H1 (cell line): ENCODE results near the gene KLRB1. TPM values are rescaled to one million over a fixed set of nuclear protein-coding genes. Genes with fewer than 3 reads are reported as not detected.

Experiments used
- CTCF ChIA-PET: fragments of 300-600 bp; sonication (Branson Sonifier 250); formaldehyde crosslinking; loops from one replicate; lab custom pipeline; 2021; ENCODE audit not compliant: partially characterized antibody; lab: Charles Lee
- POLR2A ChIA-PET: fragments of 300-600 bp; sonication (Branson Sonifier 250); formaldehyde crosslinking; loops from one replicate; lab custom pipeline; 2021; ENCODE audit warnings: inconsistent platforms; ENCODE audit not compliant: partially characterized antibody; lab: Charles Lee
- DNase-seq, 2 experiments: peaks; one replicate each; pipeline versions ENCODE4 v3.0.0 to v3.0.0-alpha.2; 2010 to 2022; ENCODE audit warnings: low spot score in 2 of 2, low read depth in 1 of 2, mixed read lengths in 1 of 2
- FAIRE-seq: peaks from 2 replicates; lab custom pipeline; 2011; peaks lifted over from hg19 to GRCh38; lab: Jason Lieb, UNC
- H2AFZ ChIP-seq: 2 replicates; pipeline ENCODE4 v1.8.1; 2012; ENCODE audit warnings: low read length, inconsistent platforms
- H2AK5ac ChIP-seq: 2 replicates; pipeline ENCODE4 v1.6.1; 2013; ENCODE audit warnings: low read depth, low read length
- H2BK120ac ChIP-seq: replicated peaks from 2 replicates; pipeline ENCODE3; 2013; ENCODE audit warnings: low read depth, low read length, inconsistent platforms
- H2BK12ac ChIP-seq: 2 replicates; pipeline ENCODE4 v1.6.1; 2013; ENCODE audit warnings: low read depth, low read length
- H2BK15ac ChIP-seq: 2 replicates; pipeline ENCODE4 v1.6.1; 2013; ENCODE audit warnings: low read length
- H2BK20ac ChIP-seq: 2 replicates; pipeline ENCODE4 v1.6.1; 2013; ENCODE audit warnings: low read length
- H2BK5ac ChIP-seq: 2 replicates; pipeline ENCODE4 v1.6.1; 2013; ENCODE audit warnings: low read depth, low read length
- H3K14ac ChIP-seq: 2 replicates; pipeline ENCODE4 v1.6.1; 2013; ENCODE audit warnings: inconsistent platforms; ENCODE audit not compliant: insufficient read length
- H3K18ac ChIP-seq: 2 replicates; pipeline ENCODE4 v1.6.1; 2013; ENCODE audit warnings: low read length; ENCODE audit errors: extremely low read depth
- H3K23ac ChIP-seq: 2 replicates; pipeline ENCODE4 v1.6.1; 2013; ENCODE audit warnings: inconsistent platforms; ENCODE audit not compliant: insufficient read length
- H3K23me2 ChIP-seq: 2 replicates; pipeline ENCODE4 v1.6.1; 2013; ENCODE audit warnings: low read depth, low read length
- H3K27ac ChIP-seq: 2 replicates; pipeline ENCODE4 v1.6.1; 2011; ENCODE audit warnings: low read depth, low read length, inconsistent platforms
- H3K27me3 ChIP-seq, 4 experiments: replicated peaks in 1 of 4; 1 replicate in 1 of 4; 2 replicates in 3 of 4; pipeline versions ENCODE4 v1.6.1 to v1.8.1; 2011 to 2013; ENCODE audit warnings: low read length in 3 of 4, mild to moderate bottlenecking in 3 of 4, inconsistent platforms in 2 of 4, mixed read lengths in 2 of 4, moderate library complexity in 1 of 4; ENCODE audit not compliant: control insufficient read depth in 3 of 4, insufficient read depth in 3 of 4; ENCODE audit errors: extremely low read depth in 1 of 4
- H3K36me3 ChIP-seq, 4 experiments: 2 replicates each; pipeline versions ENCODE4 v1.6.1 to v1.8.1; 2011 to 2013; ENCODE audit warnings: mild to moderate bottlenecking in 4 of 4, low read length in 3 of 4, moderate library complexity in 2 of 4, control low read depth in 1 of 4, inconsistent platforms in 1 of 4; ENCODE audit not compliant: insufficient read depth in 4 of 4, control insufficient read depth in 2 of 4
- H3K4ac ChIP-seq: replicated peaks from 2 replicates; pipeline ENCODE3; 2013; ENCODE audit warnings: low read length, low read depth, mixed read lengths, inconsistent platforms; ENCODE audit not compliant: insufficient read length
- H3K4me1 ChIP-seq, 4 experiments: replicated peaks in 1 of 4; 1 replicate in 1 of 4; 2 replicates in 3 of 4; pipeline versions ENCODE4 v1.6.1 to v1.8.1; 2011 to 2013; ENCODE audit warnings: low read length in 3 of 4, inconsistent platforms in 2 of 4, mixed read lengths in 1 of 4; ENCODE audit not compliant: insufficient read depth in 4 of 4, control insufficient read depth in 3 of 4
- H3K4me2 ChIP-seq, 2 experiments: 2 replicates each; pipeline versions ENCODE4 v1.6.1 to v1.8.1; 2011 to 2013; ENCODE audit warnings: low read depth in 2 of 2, low read length in 2 of 2, control low read depth in 1 of 2, inconsistent platforms in 1 of 2, mild to moderate bottlenecking in 1 of 2; ENCODE audit not compliant: insufficient read depth in 1 of 2
- H3K4me3 ChIP-seq, 4 experiments: fragments of 200-600, 300-600 bp in 1 of 4; sonication (generic), shearing (Covaris generic), sonication (Bioruptor Twin) in 1 of 4; 2 replicates each; pipeline versions ENCODE4 v1.5.1 to v1.8.1; 2011 to 2016; ENCODE audit warnings: low read length in 4 of 4, low read depth in 3 of 4, control low read depth in 2 of 4, inconsistent platforms in 2 of 4, mild to moderate bottlenecking in 2 of 4, mixed read lengths in 1 of 4, moderate library complexity in 1 of 4; ENCODE audit not compliant: insufficient read depth in 2 of 4; ENCODE audit errors: extremely low read depth in 1 of 4
- H3K56ac ChIP-seq: replicated peaks from 2 replicates; pipeline ENCODE3; 2013; ENCODE audit warnings: low read depth, mild to moderate bottlenecking, mixed read lengths, low read length, inconsistent platforms; ENCODE audit not compliant: insufficient read length
- H3K79me1 ChIP-seq: 2 replicates; pipeline ENCODE4 v1.6.1; 2013; ENCODE audit warnings: low read depth, low read length, control low read depth
- H3K79me2 ChIP-seq, 2 experiments: 2 replicates each; pipeline versions ENCODE4 v1.6.1 to v1.8.1; 2012 to 2013; ENCODE audit warnings: low read length in 2 of 2, mild to moderate bottlenecking in 2 of 2, inconsistent platforms in 1 of 2; ENCODE audit not compliant: insufficient read depth in 2 of 2, control insufficient read depth in 1 of 2
- H3K9ac ChIP-seq, 4 experiments: replicated peaks in 1 of 4; 1 replicate in 1 of 4; 2 replicates in 3 of 4; pipeline versions ENCODE4 v1.6.1 to v1.8.1; 2011 to 2013; ENCODE audit warnings: low read depth in 3 of 4, low read length in 3 of 4, control low read depth in 2 of 4, mild to moderate bottlenecking in 2 of 4, moderate library complexity in 2 of 4, inconsistent platforms in 1 of 4; ENCODE audit errors: extremely low read depth in 1 of 4
- H3K9me3 ChIP-seq, 2 experiments: 2 replicates each; pipeline versions ENCODE4 v1.6.1 to v1.8.1; 2012 to 2013; ENCODE audit warnings: mild to moderate bottlenecking in 2 of 2, moderate library complexity in 2 of 2, control low read depth in 1 of 2, inconsistent platforms in 1 of 2, low read depth in 1 of 2, low read length in 1 of 2, mixed read lengths in 1 of 2; ENCODE audit not compliant: insufficient read depth in 2 of 2
- H4K20me1 ChIP-seq, 2 experiments: replicated peaks in 1 of 2; 2 replicates each; pipeline versions ENCODE3 to v1.8.1; 2011 to 2013; ENCODE audit warnings: inconsistent platforms in 2 of 2, low read length in 2 of 2, mild to moderate bottlenecking in 1 of 2; ENCODE audit not compliant: insufficient read depth in 2 of 2, control insufficient read depth in 1 of 2
- H4K5ac ChIP-seq: 2 replicates; pipeline ENCODE4 v1.6.1; 2013; ENCODE audit warnings: low read length, low read depth, mixed read lengths, inconsistent platforms; ENCODE audit not compliant: insufficient read length
- H4K8ac ChIP-seq: 2 replicates; pipeline ENCODE4 v1.8.0; 2013; ENCODE audit warnings: mild to moderate bottlenecking, moderate library complexity, low read length, inconsistent platforms; ENCODE audit not compliant: insufficient read depth; ENCODE audit errors: extremely low read depth
- H4K91ac ChIP-seq: replicated peaks from 2 replicates; pipeline ENCODE3; 2013; ENCODE audit warnings: low read length, mixed read lengths, inconsistent platforms; ENCODE audit not compliant: insufficient read length
- BRCA1 ChIP-seq: IDR thresholded peaks from 2 replicates; pipeline ENCODE4 v1.6.1; 2012; ENCODE audit warnings: low read depth, low read length, improper control_type of control experiment
- CBX5 ChIP-seq: fragments of 300-800, 300-1000 bp; sonication (generic); IDR thresholded peaks from 2 replicates; pipeline ENCODE4 v1.7.1; 2016; ENCODE audit warnings: antibody characterized with exemption, low read length, low read depth
- CEBPB ChIP-seq: IDR thresholded peaks from 2 replicates; pipeline ENCODE4 v1.6.1; 2012; ENCODE audit warnings: low read depth, low read length
- EGR1 ChIP-seq: IDR thresholded peaks from 2 replicates; pipeline ENCODE4 v1.6.1; 2011; ENCODE audit warnings: low read depth, low read length, borderline replicate concordance
- POLR2A ChIP-seq, 2 experiments: IDR thresholded peaks; 1 replicate in 1 of 2; 2 replicates in 1 of 2; pipeline ENCODE4 v1.6.1; 2011; ENCODE audit warnings: low read depth in 2 of 2, low read length in 2 of 2, mild to moderate bottlenecking in 2 of 2; ENCODE audit errors: control extremely low read depth in 1 of 2
- POU5F1 ChIP-seq: IDR thresholded peaks from 2 replicates; pipeline ENCODE4 v1.6.1; 2011; ENCODE audit warnings: low read depth, mild to moderate bottlenecking, low read length, moderate library complexity
- SRF ChIP-seq: IDR thresholded peaks from 2 replicates; pipeline ENCODE4 v1.6.1; 2011; ENCODE audit warnings: mild to moderate bottlenecking, low read depth, low read length, moderate library complexity
- TCF12 ChIP-seq: IDR thresholded peaks from 2 replicates; pipeline ENCODE4 v1.6.1; 2011; ENCODE audit warnings: low read depth, mild to moderate bottlenecking, low read length
- WGBS, 2 experiments: shearing (Covaris generic) in 1 of 2; methylation state at CpG; one replicate each; pipeline versions ENCODE4 v1.1.6 to v1.1.7; 2013 to 2015; ENCODE audit warnings: low lambda C conversion rate in 2 of 2, mixed read lengths in 2 of 2, inconsistent platforms in 1 of 2, low coverage in 1 of 2, missing lambda C conversion rate in 1 of 2; ENCODE audit not compliant: insufficient replicate concordance in 2 of 2, insufficient coverage in 1 of 2, insufficient read length in 1 of 2; ENCODE audit errors: extremely low coverage in 1 of 2, missing lambda C conversion rate in 1 of 2; 5-methylcytosine and 5-hydroxymethylcytosine counted together
- polyA plus RNA-seq, 7 experiments: library from polyadenylated mRNA; depleted of rRNA in 3 of 7; stranded (reverse) in 5 of 7; unstranded in 2 of 7; fragments of >200 nt in 5 of 7; fragments of 200-250 nt in 2 of 7; gene quantifications; 1 replicate in 5 of 7; 2 replicates in 1 of 7; 4 replicates in 1 of 7; pipeline versions ENCODE4 v1.2.1 to v1.2.3, GENCODE V29; 2011 to 2013; ENCODE audit warnings: missing spikeins in 2 of 7, mixed read lengths in 2 of 7
- total RNA-seq: library from RNA; stranded (reverse); fragmentation: NEBNext Ultra II Directional; extraction: Animal tissue kit (Norgen Biotek cat#: 25700); gene quantifications from 2 replicates; pipeline ENCODE4 v1.2.1, GENCODE V29; 2021

The KLRB1 gene
- total and polyA plus RNA-seq, 2 of the 8 experiments (the other 6 are each of a cell fraction or from before 2014, with no cell fraction given): not detected

DNA sequence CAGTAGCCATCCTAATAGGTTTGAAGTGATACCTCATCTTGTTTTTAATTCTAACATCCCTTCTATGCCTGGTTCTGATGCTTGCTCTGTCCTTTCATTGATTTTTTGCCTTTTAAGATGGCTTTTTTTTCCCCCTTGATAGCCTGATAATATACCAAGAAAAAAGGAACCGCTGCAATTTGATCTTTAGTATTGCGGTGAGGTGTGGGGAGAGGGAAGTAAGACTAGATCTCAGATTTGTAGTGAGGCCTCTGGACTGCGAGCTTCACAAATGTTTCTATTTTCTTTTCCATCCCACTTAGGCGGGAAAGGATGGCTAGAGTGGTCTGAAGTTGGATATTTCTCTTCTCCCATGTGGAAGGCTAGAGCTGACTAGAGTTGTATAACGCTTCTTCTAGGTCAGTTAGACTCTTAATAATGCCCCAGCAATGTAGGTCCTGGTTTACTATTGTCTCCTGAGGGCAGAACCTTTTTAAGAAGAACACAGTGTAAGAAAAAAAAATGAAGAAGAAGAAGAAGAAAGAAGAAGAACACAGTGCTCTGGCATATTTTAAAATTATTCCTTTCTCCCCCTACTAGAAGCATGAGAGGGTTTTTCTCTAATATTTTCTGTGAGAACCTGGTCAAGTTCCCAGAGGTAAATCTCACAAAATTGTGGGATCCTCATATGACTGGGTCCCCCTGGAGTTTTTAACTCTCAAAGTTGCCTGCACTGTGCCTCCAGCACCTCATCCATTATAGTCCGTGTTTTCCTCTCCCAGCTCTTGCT is 11.9 kb upstream of the KLRB1 start:
- DNase-seq: no peak
- H2BK20ac ChIP-seq: no peak overlapping the region

More for the DNA sequence above, 11.9 kb upstream of the KLRB1 start:
- no peaks in the 10 kb centered on the region for H4K20me1 ChIP-seq
- ChIA-PET POLR2A (no interaction called here), CTCF (no interaction called here)
- TF ChIP-seq SRF: no peak
- no peak for TF ChIP-seq POLR2A (IDR thresholded peaks at IDR 0.05; ENCODE audit: control extremely low read depth in 1 of 2, low read depth in 2 of 2, low read length in 2 of 2)
- no peak for TF ChIP-seq CEBPB
- TF ChIP-seq POU5F1: no peak
- no peak for TF ChIP-seq CBX5
- TF ChIP-seq EGR1: no peak
- TF ChIP-seq TCF12: no peak
- no peak for TF ChIP-seq BRCA1
- no peaks in the 10 kb centered on the region for H3K9me3 ChIP-seq
- H3K14ac ChIP-seq: no peak overlapping the region
- no peak overlapping the region for H2AFZ ChIP-seq
- H3K36me3 ChIP-seq: no peaks in the 10 kb centered on the region; a peak in 1 of 8 replicates
- H3K79me2 ChIP-seq: no peaks in the 10 kb centered on the region
- no peak overlapping the region for H3K4me2 ChIP-seq
- no peak overlapping the region for H4K8ac ChIP-seq
- no peak overlapping the region for H3K23ac ChIP-seq
- H2AK5ac ChIP-seq: no peak overlapping the region
- no peak for FAIRE-seq
- H3K79me1 ChIP-seq: no peaks in the 10 kb centered on the region
- no peak overlapping the region for H2BK15ac ChIP-seq
- H3K4ac ChIP-seq: no peak overlapping the region
- 88% methylated on average over 6 of the region's 6 CpGs; no CpG with 5 or more reads in 1 of the 2 experiments for WGBS, 2 experiments
- no peak overlapping the region for H3K27ac ChIP-seq
- H4K5ac ChIP-seq: no peak overlapping the region
- no peak overlapping the region for H3K56ac ChIP-seq
- no peak overlapping the region for H3K4me3 ChIP-seq
- H2BK12ac ChIP-seq: no peak overlapping the region
- no peaks in the 10 kb centered on the region for H3K23me2 ChIP-seq
- no peaks in the 10 kb centered on the region for H3K4me1 ChIP-seq
- H3K9ac ChIP-seq: no peak overlapping the region
- H2BK5ac ChIP-seq: no peak overlapping the region
- no peaks in the 10 kb centered on the region for H3K27me3 ChIP-seq
- H3K18ac ChIP-seq: no peak overlapping the region
- no peak overlapping the region for H4K91ac ChIP-seq
- H2BK120ac ChIP-seq: no peak overlapping the region
